Muscle of back (tissue), 11 donors: Measurements from ENCODE around the gene MCTP2. TPM values are rescaled to one million over a fixed set of nuclear protein-coding genes. Genes with fewer than 3 reads are reported as not detected.
A peak's percentile ranks its signal among the peaks of the same experiment; 100 is the strongest.

Experiments
- DNase-seq, 3 donors: peaks; one replicate each; pipeline versions ENCODE4 v3.0.0 to v3.0.0-alpha.2; 2013
- polyA plus RNA-seq, 10 donors: library from polyadenylated mRNA; unstranded; fragments of 120-200 nt; gene quantifications; one replicate each; pipeline ENCODE4 v1.2.1, GENCODE V29; 2013; ENCODE audit not compliant: insufficient read length in 10 of 10

MCTP2 gene
- polyA plus RNA-seq, 10 donors: 0.19 to 1.0 (median 0.64) TPM

GRCh38 chr15:94352636-94353487, 121.5 kb downstream of the MCTP2 start:
- peak in 2 of 3 donors; percentile 10 to 42 for DNase-seq

DNA sequence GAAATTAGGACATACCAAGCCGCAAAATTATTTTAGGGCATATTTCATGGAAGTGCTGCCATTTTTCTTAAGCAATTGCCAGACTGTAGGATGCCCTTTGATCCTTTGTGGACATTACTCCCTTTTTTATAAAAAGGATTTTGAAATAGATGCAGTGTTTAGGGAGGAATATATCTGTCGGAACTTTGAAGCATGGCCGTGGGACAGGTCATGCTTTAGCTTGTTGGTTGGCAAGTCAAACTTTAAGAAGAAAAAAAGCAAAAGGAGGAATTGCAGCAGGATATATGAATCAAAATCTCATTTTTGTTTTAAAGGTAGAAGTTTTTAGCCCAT, 122.1 kb downstream of the MCTP2 start:
- DNase-seq: no peak

GRCh38 chr15:94354655-94355054, 123.3 kb downstream of the MCTP2 start:
- DNase-seq: no peak

- no peak for DNase-seq
Measured at GRCh38 chr15:94359716-94360115, 128.4 kb downstream of the MCTP2 start.

DNA sequence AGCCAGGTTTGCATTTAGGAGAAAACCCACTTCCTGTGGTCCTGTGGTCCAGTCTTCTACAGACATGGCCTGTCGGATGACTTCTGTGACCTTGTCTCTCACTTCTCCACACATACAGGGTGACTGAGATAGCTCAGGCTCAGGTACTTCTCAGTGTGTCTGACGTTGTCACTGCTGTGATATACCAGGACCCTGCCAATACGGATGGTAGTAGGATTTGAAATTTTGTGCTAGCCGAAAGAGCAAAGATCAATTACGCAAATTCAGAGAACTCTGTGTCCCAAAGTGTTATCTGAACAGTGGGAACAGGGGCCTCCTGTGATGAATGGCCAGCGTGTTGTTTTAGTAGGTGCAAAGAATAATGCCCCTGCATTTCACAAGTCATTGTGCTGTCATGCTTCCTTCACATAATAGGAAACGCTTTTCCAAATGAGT, 128.9 kb downstream of the MCTP2 start:
- DNase-seq: no peak

- no peak for DNase-seq
Measured at GRCh38 chr15:94362385-94363092, 131.2 kb downstream of the MCTP2 start.

GRCh38 chr15:94363382-94363781, 132.0 kb downstream of the MCTP2 start:
- no peak for DNase-seq

DNA sequence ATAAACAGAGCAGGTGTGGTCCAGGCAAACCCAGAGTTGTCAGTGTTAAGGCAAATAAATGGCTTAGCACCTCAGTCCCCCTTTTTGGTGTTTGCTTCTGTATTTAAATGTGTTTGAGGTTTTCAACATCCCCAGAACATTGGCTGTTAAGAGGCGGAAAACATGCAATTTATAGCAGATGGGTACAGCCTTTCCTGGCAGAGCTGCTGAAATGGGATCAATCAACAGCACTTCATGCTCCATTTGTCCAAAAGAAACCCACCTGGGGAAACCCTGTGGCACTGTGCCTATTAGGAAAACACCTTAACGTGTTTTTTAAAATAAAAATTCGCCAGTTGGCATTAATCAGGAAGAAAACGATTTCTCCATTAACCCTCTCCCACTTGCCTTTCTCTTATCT, 135.4 kb downstream of the MCTP2 start:
- no peak for DNase-seq

GRCh38 chr15:94367726-94368535, 136.6 kb downstream of the MCTP2 start:
- DNase-seq: no peak

- no peak for DNase-seq
Measured at GRCh38 chr15:94370206-94370935, 139.0 kb downstream of the MCTP2 start.

DNA sequence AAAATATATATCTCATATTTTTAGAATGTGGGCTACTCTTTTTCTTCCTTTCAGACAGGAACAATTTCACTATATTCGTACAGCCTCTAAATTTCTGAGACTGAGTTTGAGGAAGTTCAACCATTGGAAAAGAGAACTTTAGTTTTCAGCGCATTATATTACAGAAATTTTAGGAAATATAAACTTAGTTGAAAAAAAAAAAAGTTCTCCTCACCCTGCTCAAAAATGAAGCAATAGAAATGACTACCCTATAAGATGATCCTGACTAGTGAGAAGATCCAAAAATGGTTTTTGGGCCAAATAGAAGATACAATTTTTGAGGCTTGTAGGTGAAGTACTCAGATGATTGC, 139.6 kb downstream of the MCTP2 start:
- no peak for DNase-seq

- DNase-seq: no peak
Measured at GRCh38 chr15:94372821-94373220, 141.5 kb downstream of the MCTP2 start.

DNA sequence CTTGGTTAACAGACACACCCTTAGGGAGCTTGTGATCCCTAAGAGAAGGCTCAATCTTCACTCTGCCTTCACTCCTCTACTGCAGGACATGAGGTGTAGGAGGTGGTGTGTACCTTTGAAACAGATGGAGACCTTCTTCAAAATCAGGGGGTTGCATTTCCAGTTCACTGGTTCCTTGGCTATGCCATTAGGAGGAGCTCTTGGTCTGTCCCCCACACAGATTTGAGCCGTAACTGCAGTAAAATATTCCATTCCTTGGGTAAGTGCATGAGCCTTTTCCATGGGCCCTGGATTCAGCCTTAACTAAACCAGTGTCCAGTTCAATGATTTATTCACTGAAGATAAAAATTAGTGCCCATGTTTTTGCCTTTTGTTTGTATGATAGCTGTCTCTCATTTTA, 144.6 kb downstream of the MCTP2 start:
- no peak for DNase-seq

DNA sequence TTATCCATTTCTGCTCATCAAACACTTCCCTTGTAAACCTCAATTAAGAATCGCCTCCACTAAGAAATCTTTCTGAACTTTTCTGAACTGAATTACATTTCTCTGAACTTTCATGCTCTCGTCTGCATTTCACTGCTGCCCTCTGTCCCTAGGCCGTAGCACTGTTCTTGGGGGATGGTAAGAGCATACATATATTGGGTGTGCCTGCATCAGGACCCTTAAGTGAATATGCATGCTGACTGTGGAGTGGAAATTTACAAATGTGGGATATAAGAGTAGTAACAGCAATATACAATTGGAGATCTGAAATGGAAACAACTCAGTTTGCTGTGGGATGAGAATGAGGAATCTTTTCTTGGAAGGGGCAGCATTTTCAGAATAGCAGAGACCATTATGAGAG, 148.6 kb downstream of the MCTP2 start:
- DNase-seq: no peak

DNA sequence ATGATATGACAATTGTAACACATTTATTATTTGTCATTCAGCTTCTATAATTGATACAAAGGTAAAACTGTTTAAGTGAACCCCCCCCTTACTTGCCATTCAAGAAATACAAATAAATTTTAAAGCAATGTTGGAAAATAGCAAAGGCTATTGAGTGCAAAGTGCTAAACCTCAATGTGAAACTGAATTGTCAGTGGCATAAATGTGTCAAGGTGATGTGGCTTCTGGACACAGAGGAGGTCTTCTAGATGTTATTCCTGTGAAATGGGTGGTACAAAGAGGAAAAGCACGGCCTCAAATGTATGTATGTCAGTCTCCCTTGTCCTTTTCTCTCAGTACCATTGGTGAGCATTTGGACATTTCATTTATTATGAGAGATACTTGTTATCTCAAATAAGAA, 149.4 kb downstream of the MCTP2 start:
- DNase-seq: no peak

GRCh38 chr15:94381384-94381783, 150.0 kb downstream of the MCTP2 start:
- DNase-seq: no peak

DNA sequence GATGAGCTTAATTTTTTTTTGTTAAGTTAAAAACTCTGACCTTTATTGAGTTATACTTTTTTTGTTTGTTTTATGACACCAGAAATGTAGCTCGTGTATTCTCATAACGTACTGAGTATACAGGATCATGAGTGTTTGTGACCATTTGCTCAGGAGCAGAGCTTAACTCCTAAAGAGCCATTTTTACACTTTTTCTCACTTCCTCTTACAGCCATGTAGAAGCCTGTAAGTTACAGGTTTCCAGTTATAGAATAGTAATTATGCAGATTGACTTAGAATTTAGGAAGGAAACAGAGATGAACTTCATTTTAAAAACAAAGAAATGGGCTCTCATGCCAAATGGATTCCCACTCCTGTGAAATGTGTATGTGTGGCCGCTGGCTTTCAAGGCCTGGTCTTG, 151.7 kb downstream of the MCTP2 start:
- DNase-seq: no peak

DNA sequence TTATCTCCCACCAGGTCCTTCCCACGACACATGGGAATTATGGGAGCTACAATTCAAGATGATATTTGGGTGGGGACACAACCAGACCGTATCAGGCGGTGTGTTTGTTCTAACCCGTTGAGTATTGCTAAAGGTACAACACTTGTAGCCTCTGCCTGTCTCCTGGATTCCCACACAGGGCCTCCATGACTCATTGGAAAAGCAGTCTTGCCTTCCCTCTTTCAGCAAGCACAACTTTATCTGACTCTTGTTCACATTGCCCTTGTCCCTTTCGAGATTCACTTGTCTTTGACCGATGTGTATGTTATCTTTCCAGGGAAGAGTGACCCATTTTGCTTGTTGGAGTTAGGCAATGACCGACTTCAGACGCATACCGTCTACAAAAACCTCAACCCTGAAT, 152.3 kb downstream of the MCTP2 start:
- no peak for DNase-seq

- DNase-seq: no peak
Measured at GRCh38 chr15:94385441-94385840, 154.1 kb downstream of the MCTP2 start.

GRCh38 chr15:94386351-94386750, 155.0 kb downstream of the MCTP2 start:
- no peak for DNase-seq

DNA sequence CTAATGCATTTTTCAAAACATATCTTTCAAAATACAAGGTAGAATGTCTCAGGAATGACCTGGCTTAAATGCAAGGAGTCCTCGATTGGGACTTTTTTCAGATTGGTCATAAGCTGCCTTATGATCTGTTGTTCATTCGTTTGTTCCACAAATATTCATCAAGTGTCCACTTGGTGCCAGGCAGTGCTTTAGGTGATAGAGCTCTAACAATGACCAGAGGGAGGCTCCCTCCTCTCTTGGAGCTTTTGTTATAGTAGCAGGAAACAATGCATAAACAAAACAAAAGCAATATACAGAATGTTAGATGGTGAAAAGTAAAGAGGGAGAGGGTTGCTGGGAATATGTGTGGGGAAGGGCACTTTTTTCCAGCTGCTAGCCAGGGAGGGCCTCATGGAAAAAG, 156.1 kb downstream of the MCTP2 start:
- DNase-seq: no peak
